ENCODE data around the gene GON7. TPM values are rescaled to one million over a fixed set of nuclear protein-coding genes. Genes with fewer than 3 reads are reported as not detected.

The GON7 gene
- total RNA-seq, 4 donors from 2014 or later = 9.2 to 15.2 (median 10.2) TPM

GRCh38 chr14:93199031-93199430 is 7.8 kb downstream of the GON7 start:
- H3K27ac ChIP-seq = no peak overlapping the region
- H3K27me3 ChIP-seq = no peaks in the 10 kb centered on the region
- peaks cover 0 to under 1% (median 0%) of the 10 kb centered on the region in 3 donors for H3K4me1 ChIP-seq
- no peaks in the 10 kb centered on the region for H3K9me3 ChIP-seq
- WGBS, 2 donors = 78 to 91% methylated on average over 4 of the region's 4 CpGs
- DNase-seq = no peak
- H3K4me3 ChIP-seq = no peak overlapping the region
- no peak for TF ChIP-seq POLR2A (IDR thresholded peaks at IDR 0.05)
- TF ChIP-seq CTCF (IDR thresholded peaks at IDR 0.05) = no peak
- intact Hi-C loops (cut with DNase I) = no loop called here
- peaks cover 0 to 5% (median 0%) of the 10 kb centered on the region in 3 donors for H3K36me3 ChIP-seq

- TF ChIP-seq CTCF (IDR thresholded peaks at IDR 0.05) (no peak), POLR2A (IDR thresholded peaks at IDR 0.05) (no peak)
- DNase-seq = no peak
- Histone ChIP-seq H3K36me3 (peaks cover 0 to 5% (median 0%) of the 10 kb centered on the region in 3 donors), H3K4me3 (no peak overlapping the region), H3K27ac (no peak overlapping the region), H3K4me1 (peaks cover 0 to 9% (median 0%) of the 10 kb centered on the region in 3 donors), H3K27me3 (no peaks in the 10 kb centered on the region), H3K9me3 (no peaks in the 10 kb centered on the region)
- intact Hi-C loops (cut with DNase I) = no loop called here
- WGBS, 2 donors = 86 to 88% methylated on average over 1 of the region's 1 CpG
Measured at GRCh38 chr14:93195316-93195999, 11.4 kb downstream of the GON7 start.

- no peaks in the 10 kb centered on the region for H3K27me3 ChIP-seq
- H3K9me3 ChIP-seq = no peaks in the 10 kb centered on the region
- 76 to 81% methylated on average over 3 of the region's 3 CpGs for WGBS, 2 donors
- no peak overlapping the region for H3K4me3 ChIP-seq
- H3K27ac ChIP-seq = no peak overlapping the region
- peaks cover 0 to 31% (median 0%) of the 10 kb centered on the region in 3 donors for H3K36me3 ChIP-seq
- H3K4me1 ChIP-seq = peaks cover 7 to 43% (median 16%) of the 10 kb centered on the region in 3 donors
- intact Hi-C loops (cut with DNase I) = no loop called here
- DNase-seq = no peak
- TF ChIP-seq POLR2A (IDR thresholded peaks at IDR 0.05) (no peak), CTCF (IDR thresholded peaks at IDR 0.05) (no peak)
Measured at GRCh38 chr14:93186956-93187355, 19.9 kb downstream of the GON7 start.

- H3K4me1 ChIP-seq = peaks cover 7 to 43% (median 16%) of the 10 kb centered on the region in 3 donors
- H3K4me3 ChIP-seq = peak overlapping the region in 1 of 4 donors; percentile 7
- no peaks in the 10 kb centered on the region for H3K9me3 ChIP-seq
- peaks cover 0 to 31% (median 0%) of the 10 kb centered on the region in 3 donors for H3K36me3 ChIP-seq
- peak overlapping the region in 2 of 4 donors; percentile 92 to 93 for H3K27ac ChIP-seq
- H3K27me3 ChIP-seq = no peaks in the 10 kb centered on the region
- TF ChIP-seq POLR2A (IDR thresholded peaks at IDR 0.05) (no peak), CTCF (IDR thresholded peaks at IDR 0.05) (no peak)
- DNase-seq = no peak
- WGBS, 2 donors = 37 to 51% methylated on average over 6 of the region's 6 CpGs
- intact Hi-C loops (cut with DNase I) = no loop called here
Measured at GRCh38 chr14:93186466-93186865, 20.4 kb downstream of the GON7 start.

- WGBS, 2 donors = 0 to 1% methylated on average over 9 to 10 of the region's 10 CpGs
- Histone ChIP-seq H3K27me3 (no peaks in the 10 kb centered on the region), H3K9me3 (no peaks in the 10 kb centered on the region), H3K27ac (peak overlapping the region; percentile 92 to 97 (median 92)), H3K4me3 (peak overlapping the region; percentile 65 to 94 (median 76)), H3K36me3 (peaks cover 0 to 31% (median 0%) of the 10 kb centered on the region in 3 donors), H3K4me1 (peaks cover 7 to 43% (median 16%) of the 10 kb centered on the region in 3 donors)
- no peak for DNase-seq
- intact Hi-C loops (cut with DNase I) = no loop called here
- TF ChIP-seq CTCF (IDR thresholded peaks at IDR 0.05) = no peak
- no peak for TF ChIP-seq POLR2A (IDR thresholded peaks at IDR 0.05)
Measured at GRCh38 chr14:93185349-93185720, 21.5 kb downstream of the GON7 start.
